ENCODE measurements around the gene SPAG4.

SPAG4 gene

GRCh38 chr20:35603695-35604448 is 11.8 kb upstream of the SPAG4 start:
- FAIRE-seq, result no peak
- DNase-seq (ENCODE audit: insufficient read length, low spot score), result no peak
- no peak for TF ChIP-seq POLR2AphosphoS5 (IDR thresholded peaks at IDR 0.05; ENCODE audit: low read depth, low read length)
- no peak for TF ChIP-seq POLR2A (IDR thresholded peaks at IDR 0.05; ENCODE audit: low read depth, low read length)
- TF ChIP-seq SPI1 (IDR thresholded peaks at IDR 0.05; ENCODE audit: low read depth, low read length), result no peak
- TF ChIP-seq TAF1 (IDR thresholded peaks at IDR 0.05; ENCODE audit: low read depth, low read length), result no peak
- TF ChIP-seq PAX5 (IDR thresholded peaks at IDR 0.05; ENCODE audit: insufficient read depth, low read length, severe bottlenecking), result no peak
- TF ChIP-seq POU2F2 (IDR thresholded peaks at IDR 0.05; ENCODE audit: low read depth, low read length), result no peak

- DNase-seq (ENCODE audit: insufficient read length, low spot score), result no peak
These were observed 11.2 kb upstream of the SPAG4 start for GRCh38 chr20:35604449-35604747.

GRCh38 chr20:35606127-35606526 is 9.5 kb upstream of the SPAG4 start:
- no peak for TF ChIP-seq POLR2AphosphoS5 (IDR thresholded peaks at IDR 0.05; ENCODE audit: low read depth, low read length)
- TF ChIP-seq POU2F2 (IDR thresholded peaks at IDR 0.05; ENCODE audit: low read depth, low read length), result no peak
- no peak for TF ChIP-seq TAF1 (IDR thresholded peaks at IDR 0.05; ENCODE audit: low read depth, low read length)
- TF ChIP-seq SPI1 (IDR thresholded peaks at IDR 0.05; ENCODE audit: low read depth, low read length), result no peak
- no peak for TF ChIP-seq POLR2A (IDR thresholded peaks at IDR 0.05; ENCODE audit: low read depth, low read length)
- no peak for FAIRE-seq
- no peak for DNase-seq (ENCODE audit: insufficient read length, low spot score)

More at GRCh38 chr20:35604449-35604747, 11.2 kb upstream of the SPAG4 start:
- FAIRE-seq, result no peak
- no peak for TF ChIP-seq PAX5 (IDR thresholded peaks at IDR 0.05; ENCODE audit: insufficient read depth, low read length, severe bottlenecking)
- no peak for TF ChIP-seq TAF1 (IDR thresholded peaks at IDR 0.05; ENCODE audit: low read depth, low read length)
- TF ChIP-seq SPI1 (IDR thresholded peaks at IDR 0.05; ENCODE audit: low read depth, low read length), result no peak
- no peak for TF ChIP-seq POLR2A (IDR thresholded peaks at IDR 0.05; ENCODE audit: low read depth, low read length)
- TF ChIP-seq POLR2AphosphoS5 (IDR thresholded peaks at IDR 0.05; ENCODE audit: low read depth, low read length), result no peak

- peak; percentile 41 for FAIRE-seq
- TF ChIP-seq POLR2AphosphoS5 (IDR thresholded peaks at IDR 0.05; ENCODE audit: low read depth, low read length), result no peak
- TF ChIP-seq TAF1 (IDR thresholded peaks at IDR 0.05; ENCODE audit: low read depth, low read length), result no peak
- TF ChIP-seq POU2F2 (IDR thresholded peaks at IDR 0.05; ENCODE audit: low read depth, low read length), result no peak
- no peak for TF ChIP-seq PAX5 (IDR thresholded peaks at IDR 0.05; ENCODE audit: insufficient read depth, low read length, severe bottlenecking)
- TF ChIP-seq SPI1 (IDR thresholded peaks at IDR 0.05; ENCODE audit: low read depth, low read length), result no peak
- no peak for TF ChIP-seq POLR2A (IDR thresholded peaks at IDR 0.05; ENCODE audit: low read depth, low read length)
- DNase-seq (ENCODE audit: insufficient read length, low spot score), result no peak
These were observed 8.5 kb upstream of the SPAG4 start for GRCh38 chr20:35607003-35607735.

GRCh38 chr20:35610833-35611427 is 4.7 kb upstream of the SPAG4 start:
- FAIRE-seq (no peak), DNase-seq (ENCODE audit: insufficient read length, low spot score) (no peak)
- TF ChIP-seq POU2F2 (IDR thresholded peaks at IDR 0.05; ENCODE audit: low read depth, low read length) (no peak), POLR2A (IDR thresholded peaks at IDR 0.05; ENCODE audit: low read depth, low read length) (no peak), PAX5 (IDR thresholded peaks at IDR 0.05; ENCODE audit: insufficient read depth, low read length, severe bottlenecking) (no peak), TAF1 (IDR thresholded peaks at IDR 0.05; ENCODE audit: low read depth, low read length) (no peak), POLR2AphosphoS5 (IDR thresholded peaks at IDR 0.05; ENCODE audit: low read depth, low read length) (no peak)

- no peak for DNase-seq (ENCODE audit: insufficient read length, low spot score)
- peak; percentile 5 for FAIRE-seq
- no peak for TF ChIP-seq PAX5 (IDR thresholded peaks at IDR 0.05; ENCODE audit: insufficient read depth, low read length, severe bottlenecking)
- no peak for TF ChIP-seq POLR2A (IDR thresholded peaks at IDR 0.05; ENCODE audit: low read depth, low read length)
- TF ChIP-seq POU2F2 (IDR thresholded peaks at IDR 0.05; ENCODE audit: low read depth, low read length), result peak; percentile 90
- peak; percentile 77 for TF ChIP-seq SPI1 (IDR thresholded peaks at IDR 0.05; ENCODE audit: low read depth, low read length)
These were observed 4.1 kb upstream of the SPAG4 start for GRCh38 chr20:35611482-35611881.

- DNase-seq (ENCODE audit: insufficient read length, low spot score), result no peak
- TF ChIP-seq SPI1 (IDR thresholded peaks at IDR 0.05; ENCODE audit: low read depth, low read length) (no peak), POU2F2 (IDR thresholded peaks at IDR 0.05; ENCODE audit: low read depth, low read length) (no peak), POLR2A (IDR thresholded peaks at IDR 0.05; ENCODE audit: low read depth, low read length) (no peak), PAX5 (IDR thresholded peaks at IDR 0.05; ENCODE audit: insufficient read depth, low read length, severe bottlenecking) (no peak), POLR2AphosphoS5 (IDR thresholded peaks at IDR 0.05; ENCODE audit: low read depth, low read length) (no peak), TAF1 (IDR thresholded peaks at IDR 0.05; ENCODE audit: low read depth, low read length) (no peak)
- peak; percentile 94 for FAIRE-seq
These were observed 1.1 kb downstream of the SPAG4 start for GRCh38 chr20:35616465-35617396.

GRCh38 chr20:35617397-35618262 is 2.0 kb downstream of the SPAG4 start:
- peak; percentile 56 for DNase-seq (ENCODE audit: insufficient read length, low spot score)
- FAIRE-seq, result peak; percentile 58
- TF ChIP-seq PAX5 (IDR thresholded peaks at IDR 0.05; ENCODE audit: insufficient read depth, low read length, severe bottlenecking) (no peak), POU2F2 (IDR thresholded peaks at IDR 0.05; ENCODE audit: low read depth, low read length) (no peak), SPI1 (IDR thresholded peaks at IDR 0.05; ENCODE audit: low read depth, low read length) (no peak), TAF1 (IDR thresholded peaks at IDR 0.05; ENCODE audit: low read depth, low read length) (no peak), POLR2A (IDR thresholded peaks at IDR 0.05; ENCODE audit: low read depth, low read length) (no peak), POLR2AphosphoS5 (IDR thresholded peaks at IDR 0.05; ENCODE audit: low read depth, low read length) (no peak)

Data from GM12891 (cell line).